SW 1271 (cell line): ENCODE data around the gene ARR3.
"Not testable (repeated sequence)": the region's sequence is repeated elsewhere in the genome, so short reads cannot be mapped to it uniquely, and the experiment has no call there.

Experiments used
- DNase-seq, 2 experiments: peaks; one replicate each; lab custom pipeline; 2025; lab: John Stamatoyannopoulos, UW

Gene ARR3

GRCh38 chrX:70268034-70268433 lies at the start of gene ARR3:
Gene ARR3, plus strand, starts transcription at chrX:70268334. Its CDS starts 1,052 bp downstream, at chrX:70269386.
- no peak for DNase-seq

- no peak for DNase-seq
Observed at GRCh38 chrX:70219938-70220764, 48.0 kb upstream of the ARR3 start.

GRCh38 chrX:70226048-70226447 lies 42.1 kb upstream of the ARR3 start:
- no peak for DNase-seq

GRCh38 chrX:70226687-70227086 lies 41.4 kb upstream of the ARR3 start:
- DNase-seq: no peak

GRCh38 chrX:70231666-70232065 lies 36.5 kb upstream of the ARR3 start:
- DNase-seq: no peak

- no peak for DNase-seq
Observed at GRCh38 chrX:70234355-70234754, 33.8 kb upstream of the ARR3 start, which contains the start of gene AWAT1. Gene AWAT1, plus strand, starts transcription at chrX:70234655. Its CDS starts 41 bp downstream, at chrX:70234696.

- DNase-seq: no peak
Observed at GRCh38 chrX:70240751-70241150, 27.4 kb upstream of the ARR3 start.

- no peak for DNase-seq
Observed at GRCh38 chrX:70241501-70241900, 26.6 kb upstream of the ARR3 start.

GRCh38 chrX:70243601-70244000 lies 24.5 kb upstream of the ARR3 start:
- DNase-seq: not testable (repeated sequence)

GRCh38 chrX:70244881-70245280 lies 23.3 kb upstream of the ARR3 start:
- no peak for DNase-seq

- DNase-seq: no peak
Observed at GRCh38 chrX:70247252-70247651, 20.9 kb upstream of the ARR3 start.

- no peak for DNase-seq
Observed at GRCh38 chrX:70252491-70252890, 15.6 kb upstream of the ARR3 start.

- no peak for DNase-seq
Observed at GRCh38 chrX:70253377-70254062, 14.6 kb upstream of the ARR3 start.

- no peak for DNase-seq
Observed at GRCh38 chrX:70254063-70254400, 14.1 kb upstream of the ARR3 start.

- DNase-seq: no peak
Observed at GRCh38 chrX:70254909-70255308, 13.2 kb upstream of the ARR3 start.

- no peak for DNase-seq
Observed at GRCh38 chrX:70255452-70255851, 12.7 kb upstream of the ARR3 start.

- no peak for DNase-seq
Observed at GRCh38 chrX:70257423-70258288, 10.5 kb upstream of the ARR3 start.

GRCh38 chrX:70260104-70260503 lies 8.0 kb upstream of the ARR3 start, which contains the start of gene P2RY4:
Gene P2RY4, minus strand, starts transcription at chrX:70260204. Its CDS starts 580 bp downstream, at chrX:70259624.
- no peak for DNase-seq

GRCh38 chrX:70262952-70263567 lies 5.1 kb upstream of the ARR3 start:
- DNase-seq: peak in 1 of 2 experiments; percentile 10

GRCh38 chrX:70264784-70265183 lies 3.4 kb upstream of the ARR3 start:
- DNase-seq: no peak

- DNase-seq: not testable (repeated sequence)
Observed at GRCh38 chrX:70274029-70274428, 5.9 kb downstream of the ARR3 start.

- no peak for DNase-seq
Observed at GRCh38 chrX:70279081-70279480, 10.9 kb downstream of the ARR3 start.
